Liver (tissue), 9 donors: Measurements from ENCODE around the gene PRSS16. TPM values are rescaled to one million over a fixed set of nuclear protein-coding genes. Genes with fewer than 3 reads are reported as not detected.

Source experiments
- DNase-seq: peaks from one replicate; pipeline ENCODE4 v3.0.0-alpha.2; 2017; ENCODE audit warnings: low spot score
- H3K27ac ChIP-seq, 2 donors: one replicate each; pipeline ENCODE4 v1.7.0; 2013; ENCODE audit warnings: inconsistent platforms in 2 of 2, low read length in 2 of 2, control low read depth in 1 of 2, low read depth in 1 of 2, mild to moderate bottlenecking in 1 of 2
- H3K27me3 ChIP-seq, 4 donors: one replicate each; pipeline versions ENCODE4 v1.6.1 to v1.7.0; 2013; ENCODE audit warnings: low read length in 3 of 4, inconsistent platforms in 1 of 4, mild to moderate bottlenecking in 1 of 4, moderate library complexity in 1 of 4; ENCODE audit not compliant: control insufficient read depth in 4 of 4, insufficient read depth in 4 of 4
- H3K36me3 ChIP-seq, 4 donors: one replicate each; pipeline versions ENCODE4 v1.6.1 to v1.7.0; 2013; ENCODE audit warnings: low read length in 3 of 4, mild to moderate bottlenecking in 3 of 4, low read depth in 1 of 4, moderate library complexity in 1 of 4; ENCODE audit not compliant: control insufficient read depth in 4 of 4, insufficient read depth in 3 of 4
- H3K4me1 ChIP-seq, 4 donors: one replicate each; pipeline versions ENCODE4 v1.6.1 to v1.7.0; 2013; ENCODE audit warnings: low read length in 3 of 4, mild to moderate bottlenecking in 3 of 4, moderate library complexity in 1 of 4; ENCODE audit not compliant: control insufficient read depth in 4 of 4, insufficient read depth in 4 of 4
- H3K4me3 ChIP-seq, 3 donors: one replicate each; pipeline versions ENCODE4 v1.6.1 to v1.7.0; 2013; ENCODE audit warnings: low read length in 3 of 3, control low read depth in 1 of 3, low read depth in 1 of 3, mild to moderate bottlenecking in 1 of 3
- H3K9ac ChIP-seq, 2 donors: one replicate each; pipeline ENCODE4 v1.7.0; 2013; ENCODE audit warnings: low read length in 2 of 2, mild to moderate bottlenecking in 2 of 2, moderate library complexity in 2 of 2, control low read depth in 1 of 2, low read depth in 1 of 2
- H3K9me3 ChIP-seq, 4 donors: one replicate each; pipeline versions ENCODE4 v1.6.1 to v1.7.0; 2013; ENCODE audit warnings: low read length in 3 of 4; ENCODE audit not compliant: control insufficient read depth in 4 of 4
- EGR1 ChIP-seq, 2 donors: IDR thresholded peaks; 2 replicates each; pipeline ENCODE4 v1.6.1; 2016 to 2018; ENCODE audit warnings: antibody characterized with exemption in 2 of 2, low read depth in 2 of 2
- FOXA1 ChIP-seq: IDR thresholded peaks from 2 replicates; pipeline ENCODE4 v1.6.1; 2016; ENCODE audit warnings: antibody characterized with exemption
- FOXA2 ChIP-seq: IDR thresholded peaks from 2 replicates; pipeline ENCODE4 v1.6.1; 2016; ENCODE audit warnings: antibody characterized with exemption
- HNF4A ChIP-seq, 2 donors: conservative IDR thresholded peaks; 2 replicates each; pipeline ENCODE4 v1.6.1; 2016; ENCODE audit warnings: antibody characterized with exemption in 2 of 2, mild to moderate bottlenecking in 2 of 2
- HNF4G ChIP-seq: IDR thresholded peaks from 2 replicates; pipeline ENCODE4 v1.6.1; 2016; ENCODE audit warnings: antibody characterized with exemption
- JUND ChIP-seq, 2 donors: IDR thresholded peaks; 2 replicates each; pipeline ENCODE4 v1.6.1; 2016; ENCODE audit warnings: antibody characterized with exemption in 2 of 2
- NR2F2 ChIP-seq: IDR thresholded peaks from 2 replicates; pipeline ENCODE4 v1.6.1; 2016; ENCODE audit warnings: antibody characterized with exemption
- RAD21 ChIP-seq, 2 donors: IDR thresholded peaks; 2 replicates each; pipeline ENCODE4 v1.6.1; 2016; ENCODE audit warnings: antibody characterized with exemption in 2 of 2, mild to moderate bottlenecking in 2 of 2
- RXRA ChIP-seq, 2 donors: IDR thresholded peaks; 2 replicates each; pipeline ENCODE4 v1.6.1; 2017 to 2018; ENCODE audit warnings: antibody characterized with exemption in 2 of 2, mild to moderate bottlenecking in 1 of 2
- YY1 ChIP-seq: IDR thresholded peaks from 2 replicates; pipeline ENCODE4 v1.6.1; 2016; ENCODE audit warnings: antibody characterized with exemption, mild to moderate bottlenecking
- WGBS: extraction: QIAGEN DNeasy Blood & Tissue Kit; methylation state at CpG from one replicate; pipeline ENCODE4 v1.1.7; 2013; 5-methylcytosine and 5-hydroxymethylcytosine counted together
- polyA plus RNA-seq, 2 donors: library from polyadenylated mRNA; stranded (reverse) in 1 of 2; unstranded in 1 of 2; fragments of 200-250 nt in 1 of 2; fragments of >200 nt in 1 of 2; fragmentation: Nextera tagmentation in 1 of 2; extraction: Ambion mirVana in 1 of 2; gene quantifications; one replicate each; pipeline versions ENCODE4 v1.2.1 to v1.2.3, GENCODE V29; 2013 to 2015
- total RNA-seq, 2 donors: library from RNA; depleted of rRNA; stranded (reverse); fragments of >200 nt; gene quantifications; one replicate each; pipeline ENCODE4 v1.2.3, GENCODE V29; 2014
- TF ChIP-seq, protein P1 (sequence below): IDR thresholded peaks from 2 replicates; pipeline ENCODE4 v1.6.1; 2016; ENCODE audit warnings: antibody characterized with exemption
- TF ChIP-seq, protein P2 (sequence below): IDR thresholded peaks from 2 replicates; pipeline ENCODE4 v1.6.1; 2016; ENCODE audit warnings: antibody characterized with exemption
- TF ChIP-seq, protein P3 (sequence below): IDR thresholded peaks from 2 replicates; pipeline ENCODE4 v1.6.1; 2016; ENCODE audit warnings: antibody characterized with exemption
- TF ChIP-seq, protein P4 (sequence below): fragments of 150-350 bp; IDR thresholded peaks from 2 replicates; pipeline ENCODE4 v1.5.1; 2017; ENCODE audit warnings: improper control_type of control experiment, low read depth, low read length; ENCODE audit not compliant: missing input control
- TF ChIP-seq, protein P5 (sequence below): IDR thresholded peaks from 2 replicates; pipeline ENCODE4 v1.6.1; 2016; ENCODE audit warnings: antibody characterized with exemption, mild to moderate bottlenecking
- donor health status: healthy.
- donor health status: healthy.
- donor health status: healthy.
- donor health status: healthy.
- donor health status: healthy.

The PRSS16 gene
- total and polyA plus RNA-seq, 4 donors = 0.06 to 0.42 TPM; not detected in 2

DNA sequence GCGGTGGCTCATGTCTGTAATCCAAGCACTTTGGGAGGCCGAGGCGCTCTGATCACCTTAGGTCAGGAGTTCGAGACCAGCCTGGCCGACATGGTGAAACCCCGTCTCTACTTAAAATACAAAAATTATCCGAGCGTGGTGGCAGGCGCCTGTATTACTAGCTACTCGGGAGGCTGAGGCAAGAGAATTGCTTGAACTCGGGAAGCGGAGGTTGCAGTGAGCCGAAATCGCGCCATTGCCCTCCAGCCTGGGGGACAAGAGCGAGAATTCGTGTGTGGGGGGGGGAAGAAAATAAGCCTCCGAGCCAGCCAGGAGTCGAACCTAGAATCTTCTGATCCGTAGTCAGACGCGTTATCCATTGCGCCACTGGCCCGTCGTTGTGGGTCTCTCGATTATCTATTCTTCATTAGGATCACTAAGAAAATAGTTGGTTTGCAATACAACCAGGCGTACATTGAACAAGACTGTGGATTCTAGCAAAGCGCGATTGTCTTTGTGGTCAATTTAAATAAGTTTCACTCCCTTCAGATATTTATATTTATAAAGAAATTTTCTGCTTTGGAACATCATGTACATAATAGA lies 33.9 kb upstream of the PRSS16 start (continued):
- TF ChIP-seq, protein P1, sequence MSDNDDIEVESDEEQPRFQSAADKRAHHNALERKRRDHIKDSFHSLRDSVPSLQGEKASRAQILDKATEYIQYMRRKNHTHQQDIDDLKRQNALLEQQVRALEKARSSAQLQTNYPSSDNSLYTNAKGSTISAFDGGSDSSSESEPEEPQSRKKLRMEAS = no peak
- TF ChIP-seq, protein P2, sequence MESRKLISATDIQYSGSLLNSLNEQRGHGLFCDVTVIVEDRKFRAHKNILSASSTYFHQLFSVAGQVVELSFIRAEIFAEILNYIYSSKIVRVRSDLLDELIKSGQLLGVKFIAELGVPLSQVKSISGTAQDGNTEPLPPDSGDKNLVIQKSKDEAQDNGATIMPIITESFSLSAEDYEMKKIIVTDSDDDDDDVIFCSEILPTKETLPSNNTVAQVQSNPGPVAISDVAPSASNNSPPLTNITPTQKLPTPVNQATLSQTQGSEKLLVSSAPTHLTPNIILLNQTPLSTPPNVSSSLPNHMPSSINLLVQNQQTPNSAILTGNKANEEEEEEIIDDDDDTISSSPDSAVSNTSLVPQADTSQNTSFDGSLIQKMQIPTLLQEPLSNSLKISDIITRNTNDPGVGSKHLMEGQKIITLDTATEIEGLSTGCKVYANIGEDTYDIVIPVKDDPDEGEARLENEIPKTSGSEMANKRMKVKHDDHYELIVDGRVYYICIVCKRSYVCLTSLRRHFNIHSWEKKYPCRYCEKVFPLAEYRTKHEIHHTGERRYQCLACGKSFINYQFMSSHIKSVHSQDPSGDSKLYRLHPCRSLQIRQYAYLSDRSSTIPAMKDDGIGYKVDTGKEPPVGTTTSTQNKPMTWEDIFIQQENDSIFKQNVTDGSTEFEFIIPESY = no peak

DNA sequence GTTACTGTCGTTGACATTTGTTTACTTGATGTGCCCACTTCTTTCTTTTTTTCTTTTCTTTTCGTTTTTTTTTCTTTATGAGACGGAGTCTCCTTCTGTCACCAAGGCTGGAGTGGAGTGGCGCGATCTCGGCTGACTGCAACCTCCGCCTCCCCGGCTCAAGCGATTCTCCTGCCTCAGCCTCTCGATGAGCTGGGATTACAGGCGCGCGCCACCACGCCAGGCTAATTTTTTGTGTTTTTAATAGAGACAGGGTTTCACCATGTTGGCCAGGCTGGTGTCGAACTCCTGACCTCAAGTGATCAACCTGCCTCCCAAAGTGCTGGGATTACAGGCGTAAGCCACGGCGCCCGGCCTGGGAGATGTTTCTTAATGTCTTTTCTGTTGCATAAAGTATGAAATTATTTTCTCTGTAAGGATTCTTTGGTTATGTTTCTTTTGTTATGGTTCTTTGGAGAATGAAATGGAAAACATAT lies 33.3 kb upstream of the PRSS16 start:
- Histone ChIP-seq H3K27ac (no peak overlapping the region), H3K4me1 (no peaks in the 10 kb centered on the region), H3K4me3 (no peak overlapping the region), H3K36me3 (no peaks in the 10 kb centered on the region), H3K9me3 (peaks cover 0 to 19% (median 7%) of the 10 kb centered on the region in 4 donors), H3K27me3 (peaks cover 0 to 5% (median 2%) of the 10 kb centered on the region in 4 donors), H3K9ac (no peak overlapping the region)
- TF ChIP-seq HNF4G (no peak), RAD21 (IDR thresholded peaks at IDR 0.05) (no peak), NR2F2 (no peak), YY1 (no peak), HNF4A (conservative IDR thresholded peaks at IDR 0.05) (no peak), EGR1 (IDR thresholded peaks at IDR 0.05; ENCODE audit: low read depth in 2 of 2) (no peak), RXRA (IDR thresholded peaks at IDR 0.05) (no peak), FOXA1 (no peak), FOXA2 (no peak), JUND (IDR thresholded peaks at IDR 0.05) (no peak)
- TF ChIP-seq, protein P2 = no peak
- TF ChIP-seq, protein P1 = no peak
- TF ChIP-seq, protein P3, sequence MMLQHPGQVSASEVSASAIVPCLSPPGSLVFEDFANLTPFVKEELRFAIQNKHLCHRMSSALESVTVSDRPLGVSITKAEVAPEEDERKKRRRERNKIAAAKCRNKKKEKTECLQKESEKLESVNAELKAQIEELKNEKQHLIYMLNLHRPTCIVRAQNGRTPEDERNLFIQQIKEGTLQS = no peak
- TF ChIP-seq, protein P4, sequence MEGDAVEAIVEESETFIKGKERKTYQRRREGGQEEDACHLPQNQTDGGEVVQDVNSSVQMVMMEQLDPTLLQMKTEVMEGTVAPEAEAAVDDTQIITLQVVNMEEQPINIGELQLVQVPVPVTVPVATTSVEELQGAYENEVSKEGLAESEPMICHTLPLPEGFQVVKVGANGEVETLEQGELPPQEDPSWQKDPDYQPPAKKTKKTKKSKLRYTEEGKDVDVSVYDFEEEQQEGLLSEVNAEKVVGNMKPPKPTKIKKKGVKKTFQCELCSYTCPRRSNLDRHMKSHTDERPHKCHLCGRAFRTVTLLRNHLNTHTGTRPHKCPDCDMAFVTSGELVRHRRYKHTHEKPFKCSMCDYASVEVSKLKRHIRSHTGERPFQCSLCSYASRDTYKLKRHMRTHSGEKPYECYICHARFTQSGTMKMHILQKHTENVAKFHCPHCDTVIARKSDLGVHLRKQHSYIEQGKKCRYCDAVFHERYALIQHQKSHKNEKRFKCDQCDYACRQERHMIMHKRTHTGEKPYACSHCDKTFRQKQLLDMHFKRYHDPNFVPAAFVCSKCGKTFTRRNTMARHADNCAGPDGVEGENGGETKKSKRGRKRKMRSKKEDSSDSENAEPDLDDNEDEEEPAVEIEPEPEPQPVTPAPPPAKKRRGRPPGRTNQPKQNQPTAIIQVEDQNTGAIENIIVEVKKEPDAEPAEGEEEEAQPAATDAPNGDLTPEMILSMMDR = no peak
- TF ChIP-seq, protein P5, sequence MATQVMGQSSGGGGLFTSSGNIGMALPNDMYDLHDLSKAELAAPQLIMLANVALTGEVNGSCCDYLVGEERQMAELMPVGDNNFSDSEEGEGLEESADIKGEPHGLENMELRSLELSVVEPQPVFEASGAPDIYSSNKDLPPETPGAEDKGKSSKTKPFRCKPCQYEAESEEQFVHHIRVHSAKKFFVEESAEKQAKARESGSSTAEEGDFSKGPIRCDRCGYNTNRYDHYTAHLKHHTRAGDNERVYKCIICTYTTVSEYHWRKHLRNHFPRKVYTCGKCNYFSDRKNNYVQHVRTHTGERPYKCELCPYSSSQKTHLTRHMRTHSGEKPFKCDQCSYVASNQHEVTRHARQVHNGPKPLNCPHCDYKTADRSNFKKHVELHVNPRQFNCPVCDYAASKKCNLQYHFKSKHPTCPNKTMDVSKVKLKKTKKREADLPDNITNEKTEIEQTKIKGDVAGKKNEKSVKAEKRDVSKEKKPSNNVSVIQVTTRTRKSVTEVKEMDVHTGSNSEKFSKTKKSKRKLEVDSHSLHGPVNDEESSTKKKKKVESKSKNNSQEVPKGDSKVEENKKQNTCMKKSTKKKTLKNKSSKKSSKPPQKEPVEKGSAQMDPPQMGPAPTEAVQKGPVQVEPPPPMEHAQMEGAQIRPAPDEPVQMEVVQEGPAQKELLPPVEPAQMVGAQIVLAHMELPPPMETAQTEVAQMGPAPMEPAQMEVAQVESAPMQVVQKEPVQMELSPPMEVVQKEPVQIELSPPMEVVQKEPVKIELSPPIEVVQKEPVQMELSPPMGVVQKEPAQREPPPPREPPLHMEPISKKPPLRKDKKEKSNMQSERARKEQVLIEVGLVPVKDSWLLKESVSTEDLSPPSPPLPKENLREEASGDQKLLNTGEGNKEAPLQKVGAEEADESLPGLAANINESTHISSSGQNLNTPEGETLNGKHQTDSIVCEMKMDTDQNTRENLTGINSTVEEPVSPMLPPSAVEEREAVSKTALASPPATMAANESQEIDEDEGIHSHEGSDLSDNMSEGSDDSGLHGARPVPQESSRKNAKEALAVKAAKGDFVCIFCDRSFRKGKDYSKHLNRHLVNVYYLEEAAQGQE = no peak
- no peak for DNase-seq
- 37% methylated on average over 19 of the region's 19 CpGs for WGBS
